Prostate gland (tissue), 2 donors: ENCODE data around the gene CHRNA4. TPM values are rescaled to one million over a fixed set of nuclear protein-coding genes. Genes with fewer than 3 reads are reported as not detected.

Experiments used
- DNase-seq: peaks from one replicate; pipeline ENCODE4 v3.0.0-alpha.2; 2019; ENCODE audit warnings: low spot score
- H3K27ac ChIP-seq, 2 donors: fragments of 200-600 bp; sonication (generic); 2 replicates each; pipeline ENCODE4 v1.5.1; 2017 to 2019
- H3K27me3 ChIP-seq: fragments of 200-600 bp; sonication (generic); replicated peaks from 2 replicates; pipeline ENCODE4 v1.5.1; 2019; ENCODE audit not compliant: insufficient read depth
- H3K36me3 ChIP-seq, 2 donors: fragments of 200-600 bp; sonication (generic); 1 replicate in 1 of 2; 2 replicates in 1 of 2; pipeline versions ENCODE4 v1.5.1 to v1.8.1; 2017 to 2019
- H3K4me1 ChIP-seq: fragments of 200-600 bp; sonication (generic); replicated peaks from 2 replicates; pipeline ENCODE4 v1.5.1; 2019
- H3K4me3 ChIP-seq, 2 donors: fragments of 200-600 bp; sonication (generic); 2 replicates each; pipeline ENCODE4 v1.5.1; 2017 to 2019
- H3K9me3 ChIP-seq: fragments of 200-600 bp; sonication (generic); 2 replicates; pipeline ENCODE4 v1.5.1; 2017
- CTCF ChIP-seq, 4 experiments: fragments of 200-600 bp in 2 of 4; fragments of 450-650 bp in 2 of 4; sonication (generic) in 2 of 4; IDR thresholded peaks; 1 replicate in 3 of 4; 2 replicates in 1 of 4; pipeline ENCODE4 v1.5.1; 2016 to 2019; ENCODE audit warnings: antibody characterized with exemption in 4 of 4, mild to moderate bottlenecking in 2 of 4, moderate library complexity in 2 of 4
- POLR2A ChIP-seq: fragments of 450-650 bp; IDR thresholded peaks from one replicate; pipeline ENCODE4 v1.6.1; 2016; ENCODE audit warnings: antibody characterized with exemption, mild to moderate bottlenecking
- POLR2AphosphoS5 ChIP-seq: sonication (generic); formaldehyde crosslinking; IDR thresholded peaks from one replicate; pipeline ENCODE4 v1.6.1; 2017; ENCODE audit warnings: antibody characterized with exemption
- WGBS: methylation state at CpG from one replicate; pipeline ENCODE4 v1.1.5; 2018; 5-methylcytosine and 5-hydroxymethylcytosine counted together
- intact Hi-C: fragments of 100-400 bp; cut with DNase I; formaldehyde crosslinking; loops from one replicate; pipeline ENCODE4 v1.14.2; 2022
- total RNA-seq, 2 donors: library from RNA; depleted of rRNA; stranded (reverse); fragments of >200 nt; gene quantifications; one replicate each; pipeline ENCODE4 v1.1.0, GENCODE V29; 2016

Gene CHRNA4
- total RNA-seq, 2 donors from 2014 or later: 7.2 TPM; not detected in 1

GRCh38 chr20:63404129-63405085 is 43.3 kb upstream of the CHRNA4 start:
- Histone ChIP-seq H3K4me3 (no peak overlapping the region), H3K27ac (no peak overlapping the region), H3K27me3 (no peaks in the 10 kb centered on the region), H3K36me3 (no peaks in the 10 kb centered on the region), H3K4me1 (no peaks in the 10 kb centered on the region), H3K9me3 (no peaks in the 10 kb centered on the region)
- 63% methylated on average over 24 of the region's 34 CpGs for WGBS
- DNase-seq: no peak
- TF ChIP-seq CTCF (IDR thresholded peaks at IDR 0.05) (no peak), POLR2A (no peak), POLR2AphosphoS5 (no peak)
- intact Hi-C loops: no loop called here

GRCh38 chr20:63403403-63404105 is 42.4 kb upstream of the CHRNA4 start:
- no peak overlapping the region for H3K27ac ChIP-seq
- H3K4me3 ChIP-seq: no peak overlapping the region
- DNase-seq: no peak
- intact Hi-C loops: no loop called here
- WGBS: 79% methylated on average over 19 of the region's 19 CpGs
- no peak for TF ChIP-seq CTCF (IDR thresholded peaks at IDR 0.05)
- no peak for TF ChIP-seq POLR2A
- TF ChIP-seq POLR2AphosphoS5: no peak
- no peaks in the 10 kb centered on the region for H3K9me3 ChIP-seq
- no peaks in the 10 kb centered on the region for H3K27me3 ChIP-seq
- H3K36me3 ChIP-seq: no peaks in the 10 kb centered on the region
- no peaks in the 10 kb centered on the region for H3K4me1 ChIP-seq

- DNase-seq: no peak
- no peaks in the 10 kb centered on the region for H3K4me1 ChIP-seq
- H3K9me3 ChIP-seq: no peaks in the 10 kb centered on the region
- H3K27ac ChIP-seq: no peak overlapping the region
- intact Hi-C loops: no loop called here
- H3K4me3 ChIP-seq: no peak overlapping the region
- H3K36me3 ChIP-seq: no peaks in the 10 kb centered on the region
- H3K27me3 ChIP-seq: no peaks in the 10 kb centered on the region
- TF ChIP-seq POLR2A: no peak
- no peak for TF ChIP-seq POLR2AphosphoS5
- no peak for TF ChIP-seq CTCF (IDR thresholded peaks at IDR 0.05)
- 39% methylated on average over 7 of the region's 9 CpGs for WGBS
These were observed 41.7 kb upstream of the CHRNA4 start for GRCh38 chr20:63402860-63403220.

GRCh38 chr20:63402181-63402859 is 41.2 kb upstream of the CHRNA4 start:
- Histone ChIP-seq H3K27me3 (no peaks in the 10 kb centered on the region), H3K27ac (no peak overlapping the region), H3K36me3 (no peaks in the 10 kb centered on the region), H3K4me1 (no peaks in the 10 kb centered on the region), H3K4me3 (no peak overlapping the region), H3K9me3 (no peaks in the 10 kb centered on the region)
- 50% methylated on average over 24 of the region's 24 CpGs for WGBS
- intact Hi-C loops: no loop called here
- TF ChIP-seq CTCF (IDR thresholded peaks at IDR 0.05): no peak
- no peak for TF ChIP-seq POLR2A
- TF ChIP-seq POLR2AphosphoS5: no peak
- DNase-seq: no peak
